Loucy (cell line): ENCODE data around the gene ZNF80.

Source experiments
- H2AFZ ChIP-seq: fragments of 200-600 bp; sonication (generic); 2 replicates; pipeline ENCODE4 v1.6.0; 2016; ENCODE audit warnings: antibody characterized with exemption, mild to moderate bottlenecking, low read length, moderate library complexity
- H3F3A ChIP-seq: fragments of 200-600 bp; 2 replicates; pipeline ENCODE4 v1.6.0; 2016; ENCODE audit warnings: antibody characterized with exemption, low read depth, mild to moderate bottlenecking
- H3K27me3 ChIP-seq: fragments of 200-600 bp; sonication (generic); 2 replicates; pipeline ENCODE4 v1.6.1; 2014; ENCODE audit warnings: low read length, mild to moderate bottlenecking; ENCODE audit not compliant: insufficient read depth, poor library complexity, severe bottlenecking
- H3K36me3 ChIP-seq: fragments of 200-600 bp; sonication (generic); 2 replicates; pipeline ENCODE4 v1.6.1; 2016; ENCODE audit warnings: low read length; ENCODE audit not compliant: insufficient read depth
- H3K4me1 ChIP-seq: fragments of 200-600 bp; sonication (generic); 2 replicates; pipeline ENCODE4 v1.5.1; 2014; ENCODE audit warnings: low read length, mild to moderate bottlenecking; ENCODE audit not compliant: insufficient read depth, poor library complexity, severe bottlenecking
- H3K4me2 ChIP-seq: fragments of 200-600 bp; sonication (generic); 2 replicates; pipeline ENCODE4 v1.6.0; 2014; ENCODE audit warnings: antibody characterized with exemption, low read length, low read depth, mild to moderate bottlenecking; ENCODE audit not compliant: poor library complexity, severe bottlenecking
- H3K4me3 ChIP-seq: fragments of 200-600 bp; sonication (generic); 2 replicates; pipeline ENCODE4 v1.5.1; 2014; ENCODE audit warnings: low read length, mild to moderate bottlenecking, mixed read lengths; ENCODE audit not compliant: poor library complexity, severe bottlenecking
- H3K79me2 ChIP-seq: fragments of 200-600 bp; sonication (generic); 2 replicates; pipeline ENCODE4 v1.6.1; 2014; ENCODE audit warnings: low read length; ENCODE audit not compliant: insufficient read depth
- H3K9ac ChIP-seq: fragments of 200-600 bp; sonication (generic); 2 replicates; pipeline ENCODE4 v1.6.0; 2014; ENCODE audit warnings: mild to moderate bottlenecking, low read depth, low read length, moderate library complexity; ENCODE audit not compliant: poor library complexity, severe bottlenecking
- H3K9me2 ChIP-seq: fragments of 200-600 bp; sonication (generic); replicated peaks from 2 replicates; pipeline ENCODE4 v1.6.1; 2016; ENCODE audit warnings: low read depth, low read length, mixed read lengths
- H3K9me3 ChIP-seq: fragments of 200-600 bp; sonication (generic); 2 replicates; pipeline ENCODE4 v1.6.1; 2014; ENCODE audit warnings: mild to moderate bottlenecking, antibody characterized with exemption, low read length, low read depth; ENCODE audit not compliant: insufficient read depth
- H4K20me1 ChIP-seq: fragments of 200-600 bp; sonication (generic); 2 replicates; pipeline ENCODE4 v1.6.0; 2014; ENCODE audit warnings: antibody characterized with exemption, low read length, mild to moderate bottlenecking; ENCODE audit not compliant: insufficient read depth, poor library complexity, severe bottlenecking
- EZH2phosphoT487 ChIP-seq: fragments of 200-600 bp; IDR thresholded peaks from 2 replicates; pipeline ENCODE4 v1.6.1; 2018; ENCODE audit warnings: antibody characterized with exemption, mild to moderate bottlenecking, moderate library complexity, borderline replicate concordance
- TF ChIP-seq, protein P1 (sequence below): fragments of 200-600 bp; sonication (generic); conservative IDR thresholded peaks from 2 replicates; pipeline ENCODE4 v1.5.1; 2014; ENCODE audit warnings: mild to moderate bottlenecking, antibody characterized with exemption, low read length

The ZNF80 gene

GRCh38 chr3:114260152-114260551 lies 22.8 kb upstream of the ZNF80 start:
- H3K9me2 ChIP-seq = no peaks in the 10 kb centered on the region
- H3K4me1 ChIP-seq = no peaks in the 10 kb centered on the region
- TF ChIP-seq, protein P1, sequence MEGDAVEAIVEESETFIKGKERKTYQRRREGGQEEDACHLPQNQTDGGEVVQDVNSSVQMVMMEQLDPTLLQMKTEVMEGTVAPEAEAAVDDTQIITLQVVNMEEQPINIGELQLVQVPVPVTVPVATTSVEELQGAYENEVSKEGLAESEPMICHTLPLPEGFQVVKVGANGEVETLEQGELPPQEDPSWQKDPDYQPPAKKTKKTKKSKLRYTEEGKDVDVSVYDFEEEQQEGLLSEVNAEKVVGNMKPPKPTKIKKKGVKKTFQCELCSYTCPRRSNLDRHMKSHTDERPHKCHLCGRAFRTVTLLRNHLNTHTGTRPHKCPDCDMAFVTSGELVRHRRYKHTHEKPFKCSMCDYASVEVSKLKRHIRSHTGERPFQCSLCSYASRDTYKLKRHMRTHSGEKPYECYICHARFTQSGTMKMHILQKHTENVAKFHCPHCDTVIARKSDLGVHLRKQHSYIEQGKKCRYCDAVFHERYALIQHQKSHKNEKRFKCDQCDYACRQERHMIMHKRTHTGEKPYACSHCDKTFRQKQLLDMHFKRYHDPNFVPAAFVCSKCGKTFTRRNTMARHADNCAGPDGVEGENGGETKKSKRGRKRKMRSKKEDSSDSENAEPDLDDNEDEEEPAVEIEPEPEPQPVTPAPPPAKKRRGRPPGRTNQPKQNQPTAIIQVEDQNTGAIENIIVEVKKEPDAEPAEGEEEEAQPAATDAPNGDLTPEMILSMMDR = no peak
- no peak for TF ChIP-seq EZH2phosphoT487
- no peaks in the 10 kb centered on the region for H3K27me3 ChIP-seq
- H3F3A ChIP-seq = no peaks in the 10 kb centered on the region
- no peak overlapping the region for H3K4me3 ChIP-seq
- H4K20me1 ChIP-seq = no peaks in the 10 kb centered on the region
- no peak overlapping the region for H2AFZ ChIP-seq
- H3K9me3 ChIP-seq = peaks cover 7% of the 10 kb centered on the region; the same call in 1 of the 2 replicates
- H3K9ac ChIP-seq = no peak overlapping the region
- H3K4me2 ChIP-seq = no peak overlapping the region
- no peaks in the 10 kb centered on the region for H3K79me2 ChIP-seq
- no peaks in the 10 kb centered on the region for H3K36me3 ChIP-seq

GRCh38 chr3:114259566-114259965 lies 22.2 kb upstream of the ZNF80 start:
- no peak for TF ChIP-seq EZH2phosphoT487
- TF ChIP-seq, protein P1 = no peak
- H3K9me3 ChIP-seq = peaks cover 7% of the 10 kb centered on the region; the same call in 1 of the 2 replicates

GRCh38 chr3:114253505-114253904 lies 16.1 kb upstream of the ZNF80 start:
- no peak overlapping the region for H2AFZ ChIP-seq
- no peaks in the 10 kb centered on the region for H4K20me1 ChIP-seq
- no peaks in the 10 kb centered on the region for H3K79me2 ChIP-seq
- TF ChIP-seq, protein P1 = no peak
- TF ChIP-seq EZH2phosphoT487 = no peak
- no peaks in the 10 kb centered on the region for H3K4me1 ChIP-seq
- H3K9ac ChIP-seq = no peak overlapping the region
- no peaks in the 10 kb centered on the region for H3F3A ChIP-seq
- H3K27me3 ChIP-seq = no peaks in the 10 kb centered on the region
- no peaks in the 10 kb centered on the region for H3K9me3 ChIP-seq
- no peak overlapping the region for H3K4me3 ChIP-seq
- H3K36me3 ChIP-seq = no peaks in the 10 kb centered on the region
- H3K4me2 ChIP-seq = no peak overlapping the region
- no peaks in the 10 kb centered on the region for H3K9me2 ChIP-seq

More at GRCh38 chr3:114259566-114259965, 22.2 kb upstream of the ZNF80 start:
- Histone ChIP-seq H4K20me1 (no peaks in the 10 kb centered on the region), H2AFZ (no peak overlapping the region), H3K4me2 (no peak overlapping the region), H3K4me3 (no peak overlapping the region), H3F3A (no peaks in the 10 kb centered on the region), H3K9me2 (no peaks in the 10 kb centered on the region), H3K36me3 (no peaks in the 10 kb centered on the region), H3K9ac (no peak overlapping the region), H3K79me2 (no peaks in the 10 kb centered on the region), H3K27me3 (no peaks in the 10 kb centered on the region), H3K4me1 (no peaks in the 10 kb centered on the region)
